Astrocyte of the cerebellum (primary cell): Measurements from ENCODE around the gene SYMPK.
"Not testable (repeated sequence)": the region's sequence is repeated elsewhere in the genome, so short reads cannot be mapped to it uniquely, and the experiment has no call there.

Experiments used
- DNase-seq: peaks from one replicate; pipeline ENCODE4 v3.0.0-alpha.2; 2011; ENCODE audit warnings: low read depth
- H3K4me3 ChIP-seq: 2 replicates; pipeline ENCODE4 v1.5.1; 2011; ENCODE audit warnings: mild to moderate bottlenecking, low read depth, low read length, moderate library complexity
- in situ Hi-C: cut with HindIII; loops from 2 replicates; pipeline ENCODE4 v1.10.0; 2017; ENCODE audit warnings: low sequenced_read_pairs
- TF ChIP-seq, protein P1 (sequence below): IDR thresholded peaks from 2 replicates; pipeline ENCODE4 v1.5.1; 2012; ENCODE audit warnings: low read length, low read depth, moderate library complexity, mild to moderate bottlenecking; ENCODE audit errors: missing control alignments

SYMPK gene

DNA sequence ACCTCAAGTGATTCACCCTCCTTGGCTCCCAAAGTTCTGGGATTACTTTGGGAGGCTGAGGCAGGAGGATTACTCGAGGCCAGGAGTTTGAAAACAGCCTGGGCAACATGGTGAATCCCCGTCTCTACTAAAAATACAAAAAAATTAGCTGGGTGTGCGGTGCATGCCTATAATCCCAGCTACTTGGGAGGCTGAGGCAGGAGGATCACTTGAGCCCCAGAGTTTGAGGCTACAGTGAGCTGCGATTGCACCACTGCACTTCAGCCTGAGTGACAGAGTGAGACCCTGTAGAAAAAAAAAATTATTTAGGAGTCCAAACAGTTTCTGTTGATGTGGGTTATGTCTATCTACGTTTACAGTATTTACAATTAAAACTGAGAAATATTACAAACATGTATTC is 7.9 kb upstream of the SYMPK start:
- TF ChIP-seq, protein P1, sequence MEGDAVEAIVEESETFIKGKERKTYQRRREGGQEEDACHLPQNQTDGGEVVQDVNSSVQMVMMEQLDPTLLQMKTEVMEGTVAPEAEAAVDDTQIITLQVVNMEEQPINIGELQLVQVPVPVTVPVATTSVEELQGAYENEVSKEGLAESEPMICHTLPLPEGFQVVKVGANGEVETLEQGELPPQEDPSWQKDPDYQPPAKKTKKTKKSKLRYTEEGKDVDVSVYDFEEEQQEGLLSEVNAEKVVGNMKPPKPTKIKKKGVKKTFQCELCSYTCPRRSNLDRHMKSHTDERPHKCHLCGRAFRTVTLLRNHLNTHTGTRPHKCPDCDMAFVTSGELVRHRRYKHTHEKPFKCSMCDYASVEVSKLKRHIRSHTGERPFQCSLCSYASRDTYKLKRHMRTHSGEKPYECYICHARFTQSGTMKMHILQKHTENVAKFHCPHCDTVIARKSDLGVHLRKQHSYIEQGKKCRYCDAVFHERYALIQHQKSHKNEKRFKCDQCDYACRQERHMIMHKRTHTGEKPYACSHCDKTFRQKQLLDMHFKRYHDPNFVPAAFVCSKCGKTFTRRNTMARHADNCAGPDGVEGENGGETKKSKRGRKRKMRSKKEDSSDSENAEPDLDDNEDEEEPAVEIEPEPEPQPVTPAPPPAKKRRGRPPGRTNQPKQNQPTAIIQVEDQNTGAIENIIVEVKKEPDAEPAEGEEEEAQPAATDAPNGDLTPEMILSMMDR: no peak
- DNase-seq: no peak
- in situ Hi-C loops: no loop called here

DNA sequence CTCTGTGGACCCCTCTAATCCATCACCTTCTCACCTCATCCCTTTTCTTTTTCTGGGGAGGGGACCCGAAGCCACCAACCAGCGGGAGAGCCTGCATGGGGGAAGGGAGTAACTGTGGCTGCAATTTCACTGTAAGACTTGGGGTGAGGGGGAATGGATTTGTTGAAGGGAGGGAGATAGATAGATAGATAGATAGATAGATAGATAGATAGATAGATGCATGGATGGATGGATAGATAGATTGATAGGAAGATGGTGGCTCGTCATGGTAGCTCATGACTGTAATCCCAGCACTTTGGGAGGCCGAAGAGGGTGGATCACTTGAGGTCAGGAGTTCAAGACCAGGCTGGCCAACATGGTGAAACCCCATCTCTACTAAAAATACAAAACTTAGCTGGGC is 4.3 kb upstream of the SYMPK start:
- DNase-seq, H3K4me3 ChIP-seq: not testable (repeated sequence)
- in situ Hi-C loops: loop anchor here (5.0 kb wide), 1 partner anchor 60 kb away; no protein-coding TSS in a partner anchor

More for the DNA sequence above, 7.9 kb upstream of the SYMPK start:
- no peak overlapping the region for H3K4me3 ChIP-seq

GRCh38 chr19:45866400-45867176 is 3.6 kb upstream of the SYMPK start:
- in situ Hi-C loops: loop anchor here (5.0 kb wide), 1 partner anchor 61 kb away; no protein-coding TSS in a partner anchor
- H3K4me3 ChIP-seq: no peak overlapping the region
- no peak for DNase-seq
- TF ChIP-seq, protein P1: no peak

GRCh38 chr19:45865269-45865948 is 2.5 kb upstream of the SYMPK start:
- in situ Hi-C loops: loop anchor here (5.0 kb wide), 1 partner anchor 62 kb away; no protein-coding TSS in a partner anchor
- DNase-seq: no peak
- TF ChIP-seq, protein P1: no peak
- no peak overlapping the region for H3K4me3 ChIP-seq

GRCh38 chr19:45864629-45865082 is 1.7 kb upstream of the SYMPK start:
- no peak for DNase-seq
- TF ChIP-seq, protein P1: no peak
- in situ Hi-C loops: loop anchor here (5.0 kb wide), 1 partner anchor 63 kb away; no protein-coding TSS in a partner anchor
- no peak overlapping the region for H3K4me3 ChIP-seq

DNA sequence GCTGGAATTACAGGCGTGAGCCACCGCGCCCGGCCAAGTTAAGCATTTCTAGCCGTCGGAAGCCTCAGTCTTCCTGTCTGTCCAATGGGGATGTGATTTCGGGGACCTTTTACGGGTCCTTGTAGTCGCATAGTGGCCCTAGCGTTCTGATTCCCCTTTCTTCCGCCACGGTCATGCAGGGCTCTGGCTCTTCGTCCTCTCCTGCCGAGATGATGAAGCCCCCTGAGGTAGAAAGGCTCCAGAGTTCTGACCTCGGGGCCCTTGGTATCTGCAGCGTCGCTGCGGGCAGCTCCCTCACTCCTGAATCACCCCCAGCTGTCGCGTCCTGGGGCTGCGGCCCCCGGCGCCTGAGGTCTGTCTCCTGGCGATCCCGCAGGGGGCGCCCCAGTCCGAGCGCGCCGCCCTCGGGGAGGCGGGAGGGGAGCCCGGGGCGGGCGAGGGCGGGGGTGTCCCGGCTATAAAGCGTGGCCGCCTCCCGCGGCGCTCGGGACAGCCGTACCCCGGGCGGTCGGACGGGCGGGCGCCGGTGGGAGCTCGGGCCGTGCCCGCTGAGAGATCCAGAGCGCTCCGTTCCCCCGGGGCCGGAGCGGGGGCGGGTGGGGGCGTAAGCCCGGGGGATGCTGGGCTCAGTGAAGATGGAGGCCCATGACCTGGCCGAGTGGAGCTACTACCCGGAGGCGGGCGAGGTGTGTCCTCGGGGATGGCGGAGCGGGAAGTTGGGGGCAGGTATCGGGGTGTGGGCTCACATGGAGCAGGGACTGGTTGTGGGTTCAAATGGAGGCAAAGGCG is 1.1 kb upstream of the SYMPK start, which contains the start of gene FOXA3:
Gene FOXA3, plus strand, starts transcription at position 487 of the 789 bp plus-strand sequence. Its CDS starts 131 bp downstream, at position 618.
- TF ChIP-seq, protein P1: peak; percentile 39
- no peak for DNase-seq

More for the DNA sequence above, 1.1 kb upstream of the SYMPK start, which contains the start of gene FOXA3:
- peak within 1 kb of the TSS; percentile 63 for H3K4me3 ChIP-seq
- in situ Hi-C loops: no loop called here
